Activated T-cell treated with anti-CD3 and anti-CD28 coated beads for 24 hours (primary cell): ENCODE data around the gene PPP2R5B.

Experiments
- DNase-seq: peaks from one replicate; pipeline ENCODE4 v3.0.0-alpha.2; 2020; ENCODE audit warnings: low read depth

Gene PPP2R5B

DNA sequence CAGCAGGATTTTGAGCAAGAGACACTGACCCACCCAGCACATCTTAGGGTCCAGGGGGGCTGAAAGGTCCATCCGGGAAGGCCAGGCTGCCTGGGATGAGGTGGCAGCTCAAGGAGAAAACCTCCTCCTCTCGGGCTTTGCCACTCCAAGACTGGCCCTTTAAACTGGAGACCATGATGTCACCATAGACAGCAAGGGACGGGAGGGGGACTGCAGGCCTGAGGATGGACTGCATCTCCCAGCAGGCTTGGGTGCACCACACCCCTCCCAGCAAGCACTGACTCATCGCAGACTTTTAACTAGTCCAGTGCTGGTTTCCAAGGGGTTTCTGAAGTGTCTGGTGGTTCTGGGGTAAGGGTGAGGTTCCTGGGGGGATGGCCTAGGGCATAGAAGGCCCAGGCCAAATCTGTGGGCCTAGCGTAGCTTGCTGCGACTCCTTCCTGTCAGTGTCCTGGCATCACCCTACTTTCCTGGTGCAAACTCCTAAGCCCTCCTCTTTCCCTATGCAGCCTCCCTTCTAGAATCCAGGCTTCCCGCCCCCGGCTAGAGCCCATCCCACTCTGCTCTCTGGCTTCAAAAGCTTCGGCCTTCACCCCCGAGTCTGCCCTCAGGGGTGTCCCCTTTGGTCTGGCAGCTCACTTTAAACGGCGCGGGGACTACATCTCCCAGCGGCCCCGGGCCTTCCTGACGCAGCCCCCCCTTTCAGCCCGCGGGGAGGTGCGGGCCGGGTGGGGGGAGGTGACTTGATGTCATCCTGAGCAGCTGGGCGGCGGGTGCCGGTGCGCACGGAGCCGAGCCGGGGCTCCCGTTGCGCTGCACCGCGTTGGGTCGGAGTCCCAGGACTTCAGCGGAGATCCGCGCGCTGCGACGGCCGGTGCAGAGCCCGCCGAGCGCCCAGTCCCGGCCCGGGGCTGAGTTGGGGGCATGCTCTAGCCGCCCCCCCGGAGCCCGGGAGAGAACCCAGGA is at the start of gene PPP2R5B:
PPP2R5B (plus strand) TSS at position 746 of the 966 bp plus-strand sequence. CDS start 1,046 bp downstream, outside the sequence.
- peak; percentile 84 for DNase-seq

DNA sequence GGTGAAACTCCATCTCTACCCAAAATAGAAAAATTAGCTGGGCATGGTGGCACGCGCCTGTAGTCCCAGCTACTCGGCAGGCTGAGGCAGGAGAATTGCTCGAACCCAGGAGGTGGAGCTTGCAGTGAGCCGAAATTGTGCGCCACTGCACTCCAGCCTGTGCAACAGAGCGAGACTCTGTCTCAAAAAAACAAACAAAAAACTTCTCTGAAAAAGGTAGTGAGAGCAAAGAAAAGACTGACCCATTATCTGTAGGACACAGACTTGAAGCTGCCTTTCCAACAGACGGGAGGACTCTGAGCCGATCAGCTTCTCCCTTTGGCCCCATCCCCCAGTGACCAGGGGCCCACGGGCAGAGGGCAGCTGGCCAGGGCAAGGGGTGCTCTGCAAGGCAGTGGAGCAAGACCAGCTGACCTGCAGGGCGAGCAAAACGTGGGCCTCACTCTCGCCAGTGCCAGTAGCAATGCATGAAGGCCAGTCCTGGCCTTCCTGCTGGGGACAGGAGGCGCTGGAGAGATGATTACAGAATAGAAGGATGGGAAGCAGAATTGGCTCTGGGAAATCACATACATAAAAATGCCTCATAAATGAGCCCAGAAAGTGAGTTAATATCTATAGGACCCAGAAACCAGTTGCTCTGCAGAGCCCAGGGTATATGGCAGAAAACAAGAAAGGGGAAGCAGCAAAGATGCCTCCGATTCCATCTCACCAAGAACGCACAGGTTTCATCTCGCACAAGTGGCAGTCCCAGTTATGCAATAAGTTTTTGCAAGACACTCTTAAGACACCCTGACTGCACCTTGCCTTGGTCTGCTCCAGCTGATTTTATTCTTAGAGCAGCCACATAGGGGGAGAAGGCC is 48.9 kb upstream of the PPP2R5B start:
- no peak for DNase-seq

DNA sequence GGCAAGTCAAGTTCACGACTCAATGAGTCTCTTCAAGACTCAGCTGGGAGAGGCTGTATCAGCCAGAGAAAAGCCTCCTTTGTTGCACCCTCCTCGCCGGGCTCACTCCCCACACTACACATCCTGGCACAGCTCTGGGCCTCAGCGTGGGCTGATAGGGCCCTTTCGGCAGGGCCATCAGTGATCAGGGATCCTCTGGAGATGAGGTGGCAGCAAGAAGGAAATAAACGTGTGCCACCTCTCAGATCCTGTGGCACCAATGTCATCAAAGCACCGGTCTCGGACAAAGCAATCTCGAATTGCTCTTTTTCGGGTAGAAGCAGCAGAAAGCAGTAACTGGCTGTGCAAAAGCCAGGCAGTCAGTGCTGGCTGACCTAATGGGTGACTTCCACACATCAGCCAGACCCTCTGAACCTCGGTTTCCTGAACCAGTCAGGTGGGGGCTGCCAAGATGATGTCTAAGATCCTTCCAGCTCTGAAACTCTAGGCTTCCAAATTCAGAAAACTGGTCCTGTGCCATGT is 48.2 kb upstream of the PPP2R5B start:
- no peak for DNase-seq

DNA sequence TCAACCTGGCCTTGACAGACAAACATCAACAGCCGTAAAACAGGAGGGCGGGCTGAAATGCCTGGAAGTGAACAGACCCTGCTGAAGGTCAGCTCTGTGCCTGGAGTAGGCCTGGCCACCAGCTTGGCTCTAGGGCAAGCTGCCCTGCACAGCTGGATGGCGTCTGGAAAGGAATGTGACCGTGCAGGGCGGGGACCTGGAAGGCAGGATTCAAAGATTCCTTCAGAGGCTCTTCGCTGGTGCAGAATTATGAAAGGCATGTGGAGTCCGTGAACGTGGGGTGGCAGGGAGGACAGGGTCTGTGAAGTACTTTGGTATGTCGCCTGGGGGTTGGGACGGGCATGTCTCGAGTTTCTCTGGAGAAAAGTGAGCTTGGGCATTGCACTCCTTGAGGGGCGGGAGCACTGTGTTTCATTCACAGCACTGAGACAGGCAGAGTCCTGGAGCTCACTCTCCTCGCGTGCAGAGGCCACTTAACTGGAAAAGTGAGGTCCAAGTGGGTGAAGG is 47.6 kb upstream of the PPP2R5B start:
- DNase-seq: no peak

DNA sequence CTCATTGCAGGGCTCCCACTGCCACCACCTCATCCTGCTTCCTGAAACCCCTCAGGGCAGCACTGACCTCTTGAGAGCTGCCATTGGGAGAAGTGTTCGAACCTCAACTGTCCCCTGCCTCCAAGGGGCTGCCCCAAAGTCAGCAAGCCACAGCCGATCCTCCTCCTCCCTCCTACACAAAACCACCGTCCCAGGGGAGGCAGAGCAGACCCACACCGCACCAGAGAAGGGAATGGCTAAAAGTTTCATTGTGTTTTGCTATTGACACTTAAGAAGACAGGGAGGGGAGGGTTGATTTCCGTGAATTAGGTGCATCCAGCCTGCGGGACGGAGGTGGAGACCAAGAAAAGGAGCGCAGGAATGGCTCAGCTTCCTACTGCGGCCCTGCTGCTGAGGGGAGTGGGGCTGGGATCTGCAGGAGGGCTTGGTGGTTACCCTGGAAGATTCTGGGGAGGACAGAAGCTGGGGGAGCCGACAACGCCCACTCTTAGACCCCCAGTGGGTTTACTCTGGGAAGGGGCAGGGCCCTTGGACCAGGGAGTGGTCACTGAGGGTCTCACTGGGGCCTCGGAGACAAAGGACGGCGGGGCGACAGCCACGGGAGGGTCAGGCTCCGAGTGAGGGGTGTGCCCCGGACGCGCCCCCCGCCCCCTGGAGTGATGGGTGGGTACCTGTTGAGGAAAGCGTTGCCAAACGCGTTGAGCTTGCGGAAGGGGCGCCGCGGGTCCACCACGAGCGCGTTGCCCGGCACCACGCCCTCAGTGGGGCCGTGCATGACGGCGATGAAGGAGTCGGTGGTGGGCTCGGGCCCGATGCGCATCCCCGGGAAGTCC is 46.9 kb upstream of the PPP2R5B start:
- DNase-seq: no peak

DNA sequence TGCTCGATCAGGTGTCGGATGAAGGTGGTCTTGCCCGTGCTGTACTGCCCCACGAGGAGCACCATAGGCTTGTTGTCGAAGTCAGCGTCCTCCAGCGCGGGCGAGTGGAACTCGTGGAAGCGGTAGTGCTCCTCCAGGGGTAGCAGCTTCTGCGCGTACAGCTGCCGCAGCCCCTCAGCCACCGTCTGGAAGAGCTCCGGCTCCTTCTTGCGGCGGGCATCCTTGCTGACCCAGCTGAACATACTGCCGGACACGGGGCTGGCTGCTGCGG is 46.3 kb upstream of the PPP2R5B start:
- DNase-seq: no peak

DNA sequence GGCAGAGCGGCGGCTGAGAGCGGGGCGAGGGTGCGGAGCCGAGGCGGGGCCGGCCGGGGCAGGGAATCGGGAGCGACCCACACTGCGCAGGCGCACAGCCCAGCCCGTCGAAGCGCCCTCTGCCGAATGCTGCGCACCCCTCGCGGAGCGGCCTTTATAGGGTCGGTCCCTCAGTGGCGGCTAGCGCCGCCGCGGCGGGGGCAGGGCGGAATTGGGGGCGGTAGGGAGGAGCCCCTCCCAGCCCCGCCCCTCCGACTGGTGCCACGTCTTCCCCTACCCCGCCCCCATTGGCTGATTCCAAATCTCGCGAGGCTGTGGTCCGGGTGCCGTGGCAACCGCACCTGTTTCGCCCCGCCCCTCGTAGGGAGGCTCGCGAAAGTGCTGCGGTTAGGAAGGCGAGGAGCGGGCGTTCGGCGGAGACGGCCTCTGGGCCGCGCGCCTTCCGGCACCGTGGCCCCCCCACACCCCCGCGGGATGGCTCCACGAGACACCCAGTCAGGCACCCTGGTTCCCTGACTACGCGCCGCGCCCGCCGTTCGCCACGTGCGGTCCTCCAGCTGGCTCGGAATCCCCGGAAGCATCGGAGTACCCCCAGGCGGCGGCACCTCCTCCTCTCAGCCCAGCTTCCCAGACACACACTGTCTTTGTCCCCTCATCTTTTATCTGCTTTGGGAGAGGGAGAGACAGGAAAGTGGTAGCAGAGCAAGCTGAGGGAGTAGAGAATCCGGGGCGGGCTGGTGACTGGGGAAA is 45.8 kb upstream of the PPP2R5B start, which contains the start of gene EHD1:
EHD1 (minus strand) TSS at position 128 of the 750 bp plus-strand sequence. CDS start 157 bp downstream, outside the sequence.
- DNase-seq: peak; percentile 100

DNA sequence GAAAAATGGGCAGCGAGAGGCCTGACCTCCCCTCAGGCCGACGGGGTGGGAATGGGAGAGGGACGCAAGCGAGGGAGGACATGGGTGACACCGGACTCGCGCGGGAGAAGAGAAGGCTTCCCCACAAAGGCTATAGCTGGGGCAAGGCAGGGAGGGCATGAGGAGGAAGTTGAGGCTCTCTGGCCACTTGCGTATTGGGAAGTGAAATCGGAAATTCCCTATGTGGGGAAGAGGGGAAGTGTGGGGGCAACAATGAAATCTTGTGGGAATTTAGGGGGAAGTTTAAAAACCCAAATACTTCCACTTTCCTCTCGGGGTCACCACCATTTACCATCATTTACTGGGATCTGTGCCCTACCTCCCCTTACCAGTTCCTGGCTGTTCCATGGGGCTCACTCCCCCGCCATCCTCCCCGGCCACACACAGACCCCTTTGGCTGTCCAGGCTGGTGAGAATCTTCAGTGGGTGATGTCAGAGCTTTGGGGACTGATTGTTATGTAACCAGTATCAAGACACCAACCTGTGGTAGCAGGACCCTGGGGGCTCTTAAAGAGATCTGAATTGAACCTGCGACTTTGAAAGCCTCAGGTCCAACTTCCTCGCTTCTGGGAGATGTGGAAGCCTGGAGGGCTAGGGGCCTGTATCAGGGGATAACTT is 45.1 kb upstream of the PPP2R5B start:
- no peak for DNase-seq

DNA sequence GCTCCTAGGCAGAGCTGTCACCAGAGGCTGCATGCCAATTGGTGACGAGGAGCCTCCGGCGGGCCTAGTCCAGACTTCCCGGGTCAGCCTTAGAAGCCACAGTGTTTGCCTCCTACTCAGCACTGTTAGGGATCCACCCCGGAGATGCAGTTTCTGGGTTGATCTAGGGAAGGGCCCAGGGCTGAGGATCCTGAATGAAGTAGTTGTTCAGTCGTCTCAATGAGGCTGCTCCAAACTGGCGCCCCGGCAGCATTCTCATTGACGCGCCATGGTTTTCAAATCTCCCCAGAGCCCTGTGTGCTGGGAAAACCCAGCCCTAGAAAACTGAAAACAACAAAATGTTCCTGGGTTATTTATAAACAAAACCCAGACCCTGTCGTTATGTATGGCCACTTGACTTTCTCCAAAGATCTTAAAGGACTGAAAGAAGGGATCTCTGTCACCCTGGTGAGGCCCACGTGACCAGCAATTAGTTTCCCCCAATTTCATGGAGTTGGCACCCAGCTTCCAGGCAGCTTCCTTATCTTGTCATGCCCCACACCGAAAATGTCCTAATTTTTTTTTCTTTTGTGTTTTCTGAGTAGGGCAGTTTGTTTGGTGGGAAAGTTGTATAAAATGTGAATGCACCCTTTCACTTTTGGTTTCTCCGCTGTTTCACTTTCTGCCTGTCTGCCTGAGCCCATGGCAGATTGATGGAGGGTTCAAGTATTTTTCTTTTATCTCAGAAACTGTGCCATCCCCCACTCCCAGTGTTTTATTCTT is 44.1 kb upstream of the PPP2R5B start:
- DNase-seq: no peak

DNA sequence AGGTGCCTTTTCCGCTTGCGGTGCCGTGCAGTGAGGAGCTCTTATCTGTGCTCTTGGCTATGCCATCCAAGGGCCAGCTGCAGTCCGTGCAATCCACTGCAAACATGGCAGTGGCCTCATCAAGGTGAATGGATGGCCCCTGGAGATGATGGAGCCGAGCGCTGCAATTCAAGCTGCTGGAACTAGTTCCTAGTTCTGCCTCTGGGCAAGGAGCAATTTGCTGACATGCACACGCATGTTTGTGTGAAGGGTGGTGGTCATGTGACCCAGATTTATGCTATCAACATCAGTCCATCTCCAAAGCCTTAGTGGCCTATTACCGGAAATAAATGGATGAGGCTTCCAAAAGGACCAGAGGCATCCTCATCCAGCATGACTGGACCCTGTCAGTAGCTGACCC is 43.0 kb upstream of the PPP2R5B start:
- no peak for DNase-seq

DNA sequence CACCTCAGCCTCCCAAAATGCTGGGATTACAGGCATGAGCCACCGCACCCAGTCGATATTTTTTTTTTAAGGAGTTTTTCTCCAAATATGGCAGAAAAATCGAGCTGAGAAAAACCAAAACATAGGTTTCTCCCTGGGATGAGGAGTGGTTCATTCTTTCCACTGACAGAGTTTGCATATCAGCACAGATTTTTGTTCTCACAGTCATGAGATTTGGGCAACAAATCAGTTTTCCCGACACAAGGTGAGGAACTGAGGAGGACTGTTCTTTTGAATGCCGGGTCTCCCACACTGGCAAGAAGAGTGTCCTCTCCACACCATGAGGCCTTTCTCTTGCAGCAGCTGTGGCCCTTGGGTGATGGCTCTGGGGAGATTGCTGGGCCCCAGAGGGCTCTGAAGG is 42.2 kb upstream of the PPP2R5B start:
- DNase-seq: no peak

DNA sequence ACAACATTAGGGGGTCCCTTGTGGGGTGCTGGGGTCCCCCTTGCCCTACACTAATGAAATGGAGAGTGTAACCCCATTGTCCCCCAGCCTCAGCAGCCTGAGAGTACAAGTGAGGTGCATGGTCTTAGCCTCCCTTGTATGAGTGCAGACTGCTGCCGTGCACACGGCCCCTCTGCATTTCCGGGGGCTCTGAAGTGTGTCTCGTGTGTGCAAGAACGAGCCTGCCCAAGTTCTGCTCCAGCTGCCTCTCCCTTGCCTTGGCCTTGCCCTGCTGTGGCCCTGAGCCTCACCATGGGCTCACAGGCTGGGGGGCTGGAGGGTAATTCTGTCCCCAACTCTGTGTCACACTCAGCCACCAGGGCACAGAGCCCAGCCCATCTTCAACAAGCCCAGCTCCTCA is 40.9 kb upstream of the PPP2R5B start:
- no peak for DNase-seq

DNA sequence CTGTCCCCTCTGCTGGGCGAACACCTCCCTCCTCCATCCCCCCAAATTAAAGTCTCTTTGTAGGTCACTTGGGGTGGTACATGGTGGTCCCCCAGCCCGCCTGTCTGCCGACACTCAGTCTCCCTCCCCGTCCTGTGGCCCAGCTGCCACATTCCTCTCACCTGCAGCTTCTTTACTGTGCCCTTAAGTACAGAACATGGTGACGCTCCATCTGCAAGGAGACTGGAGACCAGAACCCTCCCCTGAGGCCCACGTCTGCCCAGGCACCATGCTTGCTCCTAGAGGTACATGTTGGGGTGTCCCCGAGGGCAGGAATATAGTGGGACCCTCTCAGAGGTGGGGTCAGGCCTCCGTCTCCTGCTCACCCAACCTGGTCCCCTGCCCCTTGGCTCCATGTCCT is 40.5 kb upstream of the PPP2R5B start:
- DNase-seq: no peak

DNA sequence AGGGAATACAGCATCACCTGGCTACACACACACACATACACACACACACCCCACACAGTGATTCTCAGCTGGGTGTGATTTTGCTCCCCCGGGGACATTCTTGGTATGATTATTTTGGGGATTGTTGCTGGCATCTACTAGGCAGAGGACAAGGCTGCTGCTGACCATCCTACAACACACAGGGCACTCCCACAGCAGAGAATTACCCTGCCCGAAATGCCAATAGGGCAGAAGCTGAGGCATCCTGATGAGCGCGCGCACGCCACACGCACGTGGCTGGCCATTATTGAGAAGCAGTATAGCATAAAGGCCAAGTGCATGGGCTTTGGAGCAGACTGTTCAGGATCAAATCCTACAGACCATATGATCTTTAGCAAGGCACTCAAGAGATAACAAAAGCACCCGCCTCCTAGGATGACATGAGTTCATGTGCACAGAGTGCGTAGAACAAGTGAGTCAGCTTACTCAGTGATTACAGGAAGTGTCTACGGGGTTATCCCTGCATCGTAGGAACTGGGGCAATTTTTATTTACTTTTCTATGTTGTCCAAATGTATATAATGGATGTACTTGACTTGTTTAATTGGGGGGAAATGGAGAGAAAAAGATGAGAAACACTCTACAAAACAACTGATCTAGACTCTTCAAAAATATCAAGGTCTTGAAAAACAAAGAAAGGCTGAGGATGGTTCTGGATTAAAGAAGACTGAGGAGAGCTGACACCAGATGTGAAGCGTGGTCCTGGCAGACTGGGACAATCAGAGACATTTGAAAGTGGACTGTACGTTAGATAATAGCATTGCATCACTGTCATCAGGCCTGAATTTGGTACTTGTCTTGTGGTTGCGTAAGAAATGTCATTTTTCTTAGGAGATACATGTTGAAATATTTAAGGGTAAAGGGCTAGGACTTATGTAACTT is 38.9 kb upstream of the PPP2R5B start:
- DNase-seq: no peak

DNA sequence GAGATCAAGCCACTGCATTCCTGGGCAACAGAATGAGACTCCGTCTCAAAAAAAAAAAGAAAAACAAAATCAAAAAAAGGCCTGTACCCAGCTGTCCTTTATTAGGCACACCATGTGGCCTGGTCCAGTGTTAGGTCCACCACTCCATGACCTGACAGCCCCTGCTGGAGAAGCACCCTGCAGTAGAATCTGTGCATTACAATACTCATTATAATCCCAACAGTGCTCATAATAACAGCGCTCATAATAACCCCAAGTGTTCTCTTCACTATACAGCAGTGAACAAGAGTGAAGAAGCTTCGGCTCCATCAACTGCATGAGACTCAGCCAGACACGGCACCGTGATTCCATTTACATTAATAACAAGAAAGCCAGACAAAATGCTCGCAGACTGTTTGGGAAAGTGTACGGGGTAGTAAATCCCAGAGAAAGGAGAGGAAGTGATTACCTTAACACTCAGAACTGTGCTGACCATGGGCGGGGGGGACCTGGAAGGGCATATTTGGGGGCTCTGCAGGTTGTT is 37.2 kb upstream of the PPP2R5B start:
- DNase-seq: no peak

DNA sequence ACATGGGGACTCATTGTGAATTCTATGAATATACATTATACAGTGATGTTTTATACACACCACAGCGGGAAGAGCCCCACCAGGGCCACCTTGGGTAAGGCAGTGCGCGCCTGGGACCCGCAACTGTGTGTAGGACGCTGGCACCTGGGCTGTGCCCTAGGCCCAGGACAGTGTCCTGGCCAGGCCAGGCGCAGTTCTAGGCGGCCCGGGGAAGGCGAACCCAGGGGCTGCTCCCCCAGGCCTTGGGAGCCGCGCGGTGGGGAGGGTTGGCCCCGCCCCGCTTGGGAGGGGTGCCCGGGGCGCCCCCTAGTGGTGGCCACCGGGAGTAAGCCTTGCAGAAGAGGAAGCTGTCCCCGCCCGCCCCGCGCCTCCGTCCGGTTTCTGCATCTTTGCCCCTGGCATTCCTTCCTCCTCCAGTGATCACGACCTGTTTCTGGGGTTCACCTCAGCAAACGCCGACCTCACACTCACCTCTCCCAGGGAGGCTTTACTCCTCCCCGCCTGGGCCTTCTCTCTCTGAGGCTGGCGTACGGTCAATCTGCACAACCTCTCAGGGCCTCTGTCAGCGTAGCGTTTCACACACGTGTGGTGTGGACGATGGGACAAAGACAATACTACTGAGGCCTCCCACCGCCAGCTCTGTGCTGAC is 36.6 kb upstream of the PPP2R5B start:
- peak; percentile 77 for DNase-seq

DNA sequence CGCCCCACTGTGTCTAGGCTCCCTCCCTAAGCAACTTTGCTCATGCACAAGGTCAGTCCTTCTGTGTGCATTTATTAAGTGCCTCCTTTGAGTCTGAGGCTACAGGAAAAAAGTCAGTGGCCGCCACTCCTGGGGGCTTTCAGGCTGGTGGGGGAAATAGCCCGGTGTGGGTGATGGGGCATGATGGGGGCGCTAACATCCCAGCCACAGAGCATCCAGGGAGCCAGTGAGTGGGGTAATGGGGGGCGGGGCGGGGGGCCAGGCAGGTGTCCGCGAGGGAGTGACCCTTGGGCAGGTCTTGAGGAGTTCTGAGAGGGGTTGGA is 36.1 kb upstream of the PPP2R5B start:
- DNase-seq: no peak
